T-helper 17 cell (primary cell): Measurements from ENCODE around the gene L3HYPDH. TPM values are rescaled to one million over a fixed set of nuclear protein-coding genes. Genes with fewer than 3 reads are reported as not detected.

Experiments used
- ATAC-seq: fragments of 150-1000 bp; cut with Tn5 transposase; 2 replicates; pipeline ENCODE4 v1.10.0; 2021; ENCODE audit warnings: mild to moderate bottlenecking, moderate library complexity
- DNase-seq, 3 donors: peaks; one replicate each; pipeline versions ENCODE4 v3.0.0 to v3.0.0-alpha.2; 2020 to 2021
- H3K9me3 ChIP-seq: one replicate; pipeline ENCODE4 v1.7.0; 2013; ENCODE audit warnings: low read length, mild to moderate bottlenecking; ENCODE audit not compliant: control insufficient read depth, poor library complexity, severe bottlenecking
- H3K27ac Mint-ChIP-seq: one replicate; pipeline ENCODE4 v1.8.0; 2022; ENCODE audit warnings: mild to moderate bottlenecking, moderate library complexity, mixed read lengths
- H3K27me3 Mint-ChIP-seq: one replicate; pipeline ENCODE4 v1.8.0; 2022; ENCODE audit warnings: mixed read lengths
- H3K36me3 Mint-ChIP-seq: one replicate; pipeline ENCODE4 v1.8.0; 2022; ENCODE audit warnings: low read depth, mixed read lengths
- H3K4me1 Mint-ChIP-seq: one replicate; pipeline ENCODE4 v1.8.0; 2022; ENCODE audit warnings: mild to moderate bottlenecking, mixed read lengths
- H3K4me3 Mint-ChIP-seq: one replicate; pipeline ENCODE4 v1.8.0; 2022; ENCODE audit warnings: mild to moderate bottlenecking, moderate library complexity, mixed read lengths
- total RNA-seq, 4 donors: library from RNA in 2 of 4; stranded (reverse) in 2 of 4; gene quantifications; one replicate each; pipeline ENCODE4 v1.2.3 and lab custom pipeline; 2022 to 2026

Gene L3HYPDH
- total RNA-seq (10 to 100 TPM; 13.8 to 17.5 TPM), total RNA-seq (lab: John Stamatoyannopoulos, UW) (15.1 to 23.2 reads per million in 2 donors)

- peak; percentile 94 to 97 (median 97) for DNase-seq
- ATAC-seq: peak; percentile 95
- H3K36me3 Mint-ChIP-seq: peaks cover 8% of the 10 kb centered on the region
- peak within 1 kb of the TSS; percentile 92 for H3K4me3 Mint-ChIP-seq
- H3K9me3 ChIP-seq: no peaks in the 10 kb centered on the region
- peak within 1 kb of the TSS; percentile 87 for H3K27ac Mint-ChIP-seq
- H3K4me1 Mint-ChIP-seq: peaks cover 45% of the 10 kb centered on the region
- H3K27me3 Mint-ChIP-seq: no peaks in the 10 kb centered on the region
These were observed at the start of gene L3HYPDH, which contains the start of gene JKAMP for GRCh38 chr14:59483819-59484638. TSS of gene L3HYPDH (minus strand) at chr14:59484408. CDS start at chr14:59484316, 92 bp downstream. TSS of gene JKAMP (plus strand) at chr14:59484517. CDS start at chr14:59484590, 73 bp downstream.

- H3K36me3 Mint-ChIP-seq: peaks cover 2% of the 10 kb centered on the region
- no peak overlapping the region for H3K4me3 Mint-ChIP-seq
- no peak for ATAC-seq
- no peaks in the 10 kb centered on the region for H3K4me1 Mint-ChIP-seq
- no peaks in the 10 kb centered on the region for H3K9me3 ChIP-seq
- no peak for DNase-seq
- H3K27me3 Mint-ChIP-seq: peaks cover 19% of the 10 kb centered on the region
- H3K27ac Mint-ChIP-seq: no peak overlapping the region
These were observed 48.2 kb upstream of the L3HYPDH start for GRCh38 chr14:59532419-59532818.

GRCh38 chr14:59530349-59530748 is 46.1 kb upstream of the L3HYPDH start:
- no peak for ATAC-seq
- H3K9me3 ChIP-seq: no peaks in the 10 kb centered on the region
- DNase-seq: no peak
- Mint-ChIP-seq H3K27me3 (peaks cover 21% of the 10 kb centered on the region), H3K4me3 (no peak overlapping the region), H3K4me1 (no peaks in the 10 kb centered on the region), H3K36me3 (peaks cover 2% of the 10 kb centered on the region), H3K27ac (no peak overlapping the region)

- DNase-seq: no peak
- H3K9me3 ChIP-seq: no peaks in the 10 kb centered on the region
- ATAC-seq: no peak
- no peak overlapping the region for H3K4me3 Mint-ChIP-seq
- no peaks in the 10 kb centered on the region for H3K4me1 Mint-ChIP-seq
- H3K36me3 Mint-ChIP-seq: peaks cover 2% of the 10 kb centered on the region
- peaks cover 21% of the 10 kb centered on the region for H3K27me3 Mint-ChIP-seq
- H3K27ac Mint-ChIP-seq: no peak overlapping the region
These were observed 45.0 kb upstream of the L3HYPDH start for GRCh38 chr14:59529189-59529588.

- H3K36me3 Mint-ChIP-seq: peaks cover 2% of the 10 kb centered on the region
- H3K9me3 ChIP-seq: no peaks in the 10 kb centered on the region
- H3K4me3 Mint-ChIP-seq: no peak overlapping the region
- ATAC-seq: no peak
- H3K27me3 Mint-ChIP-seq: peaks cover 31% of the 10 kb centered on the region
- no peaks in the 10 kb centered on the region for H3K4me1 Mint-ChIP-seq
- no peak overlapping the region for H3K27ac Mint-ChIP-seq
- DNase-seq: no peak
These were observed 36.0 kb upstream of the L3HYPDH start for GRCh38 chr14:59520224-59520623.

- no peaks in the 10 kb centered on the region for H3K9me3 ChIP-seq
- Mint-ChIP-seq H3K4me1 (peaks cover 3% of the 10 kb centered on the region), H3K36me3 (peaks cover 4% of the 10 kb centered on the region), H3K27ac (no peak overlapping the region), H3K27me3 (peaks cover 36% of the 10 kb centered on the region), H3K4me3 (no peak overlapping the region)
- ATAC-seq (no peak), DNase-seq (no peak)
These were observed 27.8 kb upstream of the L3HYPDH start for GRCh38 chr14:59511916-59512575.

GRCh38 chr14:59510966-59511365 is 26.8 kb upstream of the L3HYPDH start:
- no peaks in the 10 kb centered on the region for H3K9me3 ChIP-seq
- ATAC-seq (no peak), DNase-seq (no peak)
- H3K36me3 Mint-ChIP-seq: peaks cover 4% of the 10 kb centered on the region
- peaks cover 27% of the 10 kb centered on the region for H3K27me3 Mint-ChIP-seq
- H3K27ac Mint-ChIP-seq: no peak overlapping the region
- H3K4me3 Mint-ChIP-seq: no peak overlapping the region
- peaks cover 3% of the 10 kb centered on the region for H3K4me1 Mint-ChIP-seq

GRCh38 chr14:59510001-59510400 is 25.8 kb upstream of the L3HYPDH start:
- Mint-ChIP-seq H3K27me3 (peaks cover 22% of the 10 kb centered on the region), H3K4me1 (peaks cover 3% of the 10 kb centered on the region), H3K36me3 (peaks cover 2% of the 10 kb centered on the region), H3K4me3 (no peak overlapping the region), H3K27ac (no peak overlapping the region)
- DNase-seq (no peak), ATAC-seq (no peak)
- H3K9me3 ChIP-seq: no peaks in the 10 kb centered on the region

- Mint-ChIP-seq H3K27me3 (peaks cover 22% of the 10 kb centered on the region), H3K4me1 (peaks cover 8% of the 10 kb centered on the region), H3K27ac (no peak overlapping the region), H3K4me3 (no peak overlapping the region), H3K36me3 (peaks cover 2% of the 10 kb centered on the region)
- no peak for DNase-seq
- ATAC-seq: no peak
- H3K9me3 ChIP-seq: no peaks in the 10 kb centered on the region
These were observed 24.9 kb upstream of the L3HYPDH start for GRCh38 chr14:59509101-59509500.

GRCh38 chr14:59507752-59508103 is 23.5 kb upstream of the L3HYPDH start:
- Mint-ChIP-seq H3K27me3 (peaks cover 16% of the 10 kb centered on the region), H3K36me3 (peaks cover 2% of the 10 kb centered on the region), H3K4me1 (peaks cover 12% of the 10 kb centered on the region), H3K27ac (no peak overlapping the region), H3K4me3 (no peak overlapping the region)
- no peak for DNase-seq
- no peaks in the 10 kb centered on the region for H3K9me3 ChIP-seq
- ATAC-seq: no peak

GRCh38 chr14:59507063-59507751 is 23.0 kb upstream of the L3HYPDH start:
- Mint-ChIP-seq H3K27ac (no peak overlapping the region), H3K27me3 (peaks cover 15% of the 10 kb centered on the region), H3K4me1 (peaks cover 12% of the 10 kb centered on the region), H3K36me3 (peaks cover 2% of the 10 kb centered on the region), H3K4me3 (no peak overlapping the region)
- peak in 1 of 3 donors; percentile 29 for DNase-seq
- no peaks in the 10 kb centered on the region for H3K9me3 ChIP-seq
- ATAC-seq: peak; percentile 85

GRCh38 chr14:59503256-59503655 is 19.0 kb upstream of the L3HYPDH start:
- DNase-seq (no peak), ATAC-seq (no peak)
- Mint-ChIP-seq H3K4me3 (no peak overlapping the region), H3K4me1 (peaks cover 9% of the 10 kb centered on the region), H3K27ac (no peak overlapping the region), H3K27me3 (no peaks in the 10 kb centered on the region), H3K36me3 (no peaks in the 10 kb centered on the region)
- no peaks in the 10 kb centered on the region for H3K9me3 ChIP-seq

- DNase-seq (no peak), ATAC-seq (no peak)
- H3K27ac Mint-ChIP-seq: no peak overlapping the region
- peaks cover 15% of the 10 kb centered on the region for H3K4me1 Mint-ChIP-seq
- H3K27me3 Mint-ChIP-seq: no peaks in the 10 kb centered on the region
- H3K4me3 Mint-ChIP-seq: no peak overlapping the region
- H3K36me3 Mint-ChIP-seq: no peaks in the 10 kb centered on the region
- H3K9me3 ChIP-seq: no peaks in the 10 kb centered on the region
These were observed 16.5 kb upstream of the L3HYPDH start for GRCh38 chr14:59500732-59501131.
